GM23248 (cell line): Measurements from ENCODE around the gene ADAM33. TPM values are rescaled to one million over a fixed set of nuclear protein-coding genes. Genes with fewer than 3 reads are reported as not detected.

Experiments
- DNase-seq: peaks from one replicate; pipeline ENCODE4 v3.0.0-alpha.2; 2015
- H2AFZ ChIP-seq: fragments of 200-600 bp; sonication (generic); 2 replicates; pipeline ENCODE4 v1.6.1; 2016; ENCODE audit warnings: antibody characterized with exemption
- H3F3A ChIP-seq: fragments of 200-600 bp; sonication (generic); 2 replicates; pipeline ENCODE4 v1.6.1; 2016; ENCODE audit warnings: mild to moderate bottlenecking, antibody characterized with exemption, mixed run types; ENCODE audit not compliant: insufficient read depth
- H3K27ac ChIP-seq: fragments of 200-600 bp; sonication (generic); 2 replicates; pipeline ENCODE4 v1.5.1; 2016; ENCODE audit warnings: mild to moderate bottlenecking
- H3K27me3 ChIP-seq: fragments of 200-600 bp; sonication (generic); replicated peaks from 2 replicates; pipeline ENCODE4 v1.6.1; 2016; ENCODE audit warnings: mild to moderate bottlenecking; ENCODE audit not compliant: insufficient read depth
- H3K36me3 ChIP-seq: fragments of 200-600 bp; sonication (generic); 2 replicates; pipeline ENCODE4 v1.6.1; 2016; ENCODE audit warnings: low read depth, mild to moderate bottlenecking
- H3K4me1 ChIP-seq: fragments of 200-600 bp; sonication (generic); 2 replicates; pipeline ENCODE4 v1.6.1; 2016; ENCODE audit warnings: mild to moderate bottlenecking; ENCODE audit not compliant: insufficient read depth
- H3K4me2 ChIP-seq: fragments of 200-600 bp; sonication (generic); one replicate; pipeline ENCODE4 v1.6.1; 2016; ENCODE audit warnings: mild to moderate bottlenecking; ENCODE audit not compliant: unreplicated experiment
- H3K4me3 ChIP-seq: fragments of 200-600 bp; sonication (generic); 2 replicates; pipeline ENCODE4 v1.5.1; 2016; ENCODE audit warnings: mild to moderate bottlenecking
- H3K79me2 ChIP-seq: fragments of 200-600 bp; sonication (generic); 2 replicates; pipeline ENCODE4 v1.6.1; 2016; ENCODE audit warnings: mild to moderate bottlenecking; ENCODE audit not compliant: insufficient read depth
- H3K9ac ChIP-seq: fragments of 200-600 bp; sonication (generic); 2 replicates; pipeline ENCODE4 v1.6.1; 2016; ENCODE audit warnings: mild to moderate bottlenecking
- H3K9me2 ChIP-seq: fragments of 200-600 bp; sonication (generic); 2 replicates; pipeline ENCODE4 v1.6.1; 2016; ENCODE audit warnings: mixed run types, mild to moderate bottlenecking, moderate library complexity; ENCODE audit not compliant: insufficient read depth
- H3K9me3 ChIP-seq: fragments of 200-600 bp; sonication (generic); one replicate; pipeline ENCODE4 v1.6.1; 2017; ENCODE audit warnings: low read depth
- H4K20me1 ChIP-seq: fragments of 200-600 bp; sonication (generic); 2 replicates; pipeline ENCODE4 v1.6.0; 2016; ENCODE audit not compliant: insufficient read depth
- EZH2 ChIP-seq: fragments of 200-600 bp; sonication (generic); IDR thresholded peaks from 2 replicates; pipeline ENCODE4 v1.6.1; 2018; ENCODE audit warnings: antibody characterized with exemption, mild to moderate bottlenecking; ENCODE audit not compliant: insufficient read depth, poor library complexity, severe bottlenecking
- EZH2phosphoT487 ChIP-seq: fragments of 200-600 bp; sonication (generic); IDR thresholded peaks from 2 replicates; pipeline ENCODE4 v1.6.1; 2018; ENCODE audit warnings: antibody characterized with exemption, moderate library complexity, mild to moderate bottlenecking, low read depth; ENCODE audit not compliant: insufficient read depth
- WGBS, 2 experiments: methylation state at CpG; one replicate each; pipeline ENCODE4 v1.1.6; 2015 to 2017; ENCODE audit warnings: low lambda C conversion rate in 2 of 2, low coverage in 1 of 2; ENCODE audit errors: missing lambda C conversion rate in 2 of 2; 5-methylcytosine and 5-hydroxymethylcytosine counted together
- in situ Hi-C: fragments of 300-500 bp; cut with MboI; formaldehyde crosslinking; loops from 2 replicates; pipeline ENCODE4 v1.15.0; 2020
- polyA plus RNA-seq: library from polyadenylated mRNA; unstranded; fragments of >200 nt; fragmentation: Nextera tagmentation; extraction: Ambion mirVana; gene quantifications from 2 replicates; pipeline ENCODE4 v1.2.1, GENCODE V29; 2016
- total RNA-seq: library from RNA; depleted of rRNA; stranded (reverse); fragments of >200 nt; shearing (Covaris generic); gene quantifications from 2 replicates; pipeline ENCODE4 v1.2.3, GENCODE V29; 2014

The ADAM33 gene
- total and polyA plus RNA-seq, 2 experiments from 2014 or later: 22.6 to 53.1 TPM

- H3K4me2 ChIP-seq: no peak overlapping the region
- no peak for TF ChIP-seq EZH2phosphoT487
- no peak for TF ChIP-seq EZH2
- no peaks in the 10 kb centered on the region for H3K36me3 ChIP-seq
- no peaks in the 10 kb centered on the region for H3K79me2 ChIP-seq
- DNase-seq: no peak
- H3K4me3 ChIP-seq: no peak overlapping the region
- no peaks in the 10 kb centered on the region for H3K9me2 ChIP-seq
- no peaks in the 10 kb centered on the region for H3F3A ChIP-seq
- in situ Hi-C loops: no loop called here
- 95 to 97% methylated on average over 13 of the region's 13 CpGs for WGBS, 2 experiments
- H3K9ac ChIP-seq: no peak overlapping the region
- no peak overlapping the region for H3K27ac ChIP-seq
- H3K27me3 ChIP-seq: no peaks in the 10 kb centered on the region
- H4K20me1 ChIP-seq: no peaks in the 10 kb centered on the region
- no peaks in the 10 kb centered on the region for H3K9me3 ChIP-seq
- H2AFZ ChIP-seq: no peak overlapping the region
- H3K4me1 ChIP-seq: no peaks in the 10 kb centered on the region
Observed at GRCh38 chr20:3646651-3647050, 35.2 kb downstream of the ADAM33 start.

DNA sequence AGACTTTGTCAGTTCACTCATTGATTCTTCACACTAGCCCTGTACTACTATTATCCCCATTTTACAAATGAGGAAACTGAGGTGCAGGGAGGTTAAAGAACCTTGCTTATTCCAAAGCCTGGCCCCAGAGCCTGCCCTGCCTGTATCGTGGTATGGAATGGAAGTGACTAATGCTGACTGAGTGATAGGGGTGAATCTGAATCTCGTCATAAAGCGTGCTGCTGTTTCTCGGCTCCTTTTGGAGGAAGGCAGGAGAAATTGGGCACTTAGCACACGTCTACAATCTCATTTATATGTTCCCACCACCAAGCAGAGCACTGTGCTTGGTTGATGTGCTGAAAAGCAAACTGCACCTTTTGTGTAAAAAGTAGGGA, 35.8 kb downstream of the ADAM33 start:
- no peak overlapping the region for H3K4me2 ChIP-seq

DNA sequence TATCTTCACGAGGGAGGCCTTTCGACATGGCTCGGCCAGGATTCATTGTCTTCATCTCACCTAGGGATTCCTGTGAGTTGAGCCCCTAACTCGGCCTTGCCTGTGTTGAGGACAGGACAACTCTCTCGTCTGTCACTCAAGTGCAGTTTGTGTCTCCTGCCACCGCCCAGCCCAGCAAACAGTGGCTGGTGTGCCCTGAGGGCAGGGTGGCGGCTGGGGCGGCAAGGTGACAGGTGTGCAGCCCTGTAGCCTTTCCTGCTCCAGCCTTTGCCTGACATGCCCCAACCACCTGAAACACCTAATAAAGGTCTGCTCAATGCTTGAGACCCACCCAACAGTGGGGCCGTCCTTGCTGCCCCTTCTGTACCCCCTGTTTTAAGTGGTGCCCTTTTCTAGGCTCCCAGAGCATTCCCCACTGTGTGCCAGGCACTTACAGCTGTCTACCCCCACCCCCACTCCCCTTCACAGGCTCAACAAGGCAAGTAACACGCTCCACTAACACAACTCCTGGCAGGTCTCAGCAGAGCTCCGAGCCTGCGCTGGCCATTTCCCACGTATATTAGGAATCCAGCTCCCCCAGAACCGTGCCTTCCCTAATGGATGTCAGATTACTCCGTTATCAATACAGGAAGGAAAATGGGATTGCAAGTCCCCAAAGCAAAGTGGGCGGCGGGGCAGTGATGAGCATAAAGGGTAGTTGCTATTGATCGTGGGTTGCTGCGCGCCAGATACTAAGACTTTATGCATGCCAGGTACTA, 36.3 kb downstream of the ADAM33 start:
- Histone ChIP-seq H3K4me2 (no peak overlapping the region), H3F3A (no peaks in the 10 kb centered on the region), H3K4me1 (no peaks in the 10 kb centered on the region), H3K9me3 (no peaks in the 10 kb centered on the region), H2AFZ (no peak overlapping the region), H3K9ac (no peak overlapping the region), H3K9me2 (no peaks in the 10 kb centered on the region), H3K79me2 (no peaks in the 10 kb centered on the region), H3K36me3 (no peaks in the 10 kb centered on the region; the same call in 1 of the 2 replicates), H3K27ac (no peak overlapping the region), H3K4me3 (no peak overlapping the region), H4K20me1 (no peaks in the 10 kb centered on the region), H3K27me3 (no peaks in the 10 kb centered on the region)
- DNase-seq: no peak
- WGBS, 2 experiments: 96 to 98% methylated on average over 17 to 20 of the region's 20 CpGs
- TF ChIP-seq EZH2: no peak
- no peak for TF ChIP-seq EZH2phosphoT487
- in situ Hi-C loops: no loop called here

More for the DNA sequence above, 35.8 kb downstream of the ADAM33 start:
- WGBS, 2 experiments: 33 to 37% methylated on average over 5 of the region's 5 CpGs
- no peaks in the 10 kb centered on the region for H3K4me1 ChIP-seq
- H3K79me2 ChIP-seq: no peaks in the 10 kb centered on the region
- no peaks in the 10 kb centered on the region for H3K27me3 ChIP-seq
- no peak overlapping the region for H3K9ac ChIP-seq
- no peaks in the 10 kb centered on the region for H3K9me3 ChIP-seq
- H3K36me3 ChIP-seq: no peaks in the 10 kb centered on the region
- TF ChIP-seq EZH2phosphoT487: no peak
- DNase-seq: peak; percentile 39
- in situ Hi-C loops: no loop called here
- no peaks in the 10 kb centered on the region for H3F3A ChIP-seq
- H3K4me3 ChIP-seq: no peak overlapping the region
- no peak overlapping the region for H3K27ac ChIP-seq
- no peaks in the 10 kb centered on the region for H3K9me2 ChIP-seq
- H2AFZ ChIP-seq: no peak overlapping the region
- no peaks in the 10 kb centered on the region for H4K20me1 ChIP-seq

DNA sequence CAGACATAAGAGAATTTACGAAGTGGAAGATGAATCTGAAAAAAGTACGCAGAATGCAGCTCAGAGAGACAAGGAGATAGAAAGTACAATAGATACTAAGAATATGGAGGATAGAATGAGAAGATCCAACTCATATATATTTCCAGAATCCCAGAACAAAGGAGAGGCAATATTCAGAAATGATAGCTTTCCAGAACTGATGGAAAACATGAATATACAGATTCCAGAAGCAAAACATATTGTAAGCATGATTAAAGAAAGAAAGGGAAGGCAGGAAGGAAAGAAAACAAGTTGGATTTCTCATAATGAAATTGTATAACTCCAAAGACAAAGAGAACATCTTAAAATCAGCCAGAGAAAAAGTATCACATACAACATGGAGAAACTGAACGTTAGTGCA, 41.6 kb downstream of the ADAM33 start:
- WGBS, 2 experiments: 96 to 99% methylated on average over 3 of the region's 3 CpGs
- Histone ChIP-seq H3K4me1 (no peaks in the 10 kb centered on the region), H3F3A (no peaks in the 10 kb centered on the region; the same call in 1 of the 2 replicates), H3K4me2 (no peak overlapping the region), H3K27ac (no peak overlapping the region), H3K9ac (no peak overlapping the region), H3K9me2 (no peaks in the 10 kb centered on the region), H4K20me1 (no peaks in the 10 kb centered on the region), H3K79me2 (no peaks in the 10 kb centered on the region), H2AFZ (no peak overlapping the region), H3K27me3 (no peaks in the 10 kb centered on the region), H3K9me3 (no peaks in the 10 kb centered on the region), H3K4me3 (no peak overlapping the region), H3K36me3 (peaks cover 18% of the 10 kb centered on the region)
- TF ChIP-seq EZH2 (no peak), EZH2phosphoT487 (no peak)
- no peak for DNase-seq
- in situ Hi-C loops: no loop called here
